Tibial artery (tissue), 4 donors: ENCODE results near the gene PFDN2.

ENCODE experiments used
- DNase-seq, 2 donors: peaks; one replicate each; pipeline ENCODE4 v3.0.0-alpha.2; 2019
- H3K27ac ChIP-seq, 2 donors: fragments of 200-600 bp; sonication (generic) in 1 of 2; 1 replicate in 1 of 2; 2 replicates in 1 of 2; pipeline ENCODE4 v1.5.1; 2018 to 2019; ENCODE audit warnings: mild to moderate bottlenecking in 1 of 2
- H3K27me3 ChIP-seq, 2 donors: fragments of 200-600 bp; sonication (generic) in 1 of 2; one replicate each; pipeline versions ENCODE4 v1.5.1 to v1.6.0; 2016 to 2019
- H3K36me3 ChIP-seq, 3 donors: fragments of 200-600 bp; sonication (generic) in 2 of 3; one replicate each; pipeline ENCODE4 v1.5.1; 2016 to 2019; ENCODE audit warnings: mild to moderate bottlenecking in 2 of 3
- H3K4me1 ChIP-seq, 4 donors: fragments of 200-600 bp; sonication (generic) in 2 of 4; 1 replicate in 3 of 4; 2 replicates in 1 of 4; pipeline ENCODE4 v1.5.1; 2016 to 2019
- H3K4me3 ChIP-seq, 2 donors: fragments of 200-600 bp; sonication (generic) in 1 of 2; 1 replicate in 1 of 2; 2 replicates in 1 of 2; pipeline ENCODE4 v1.5.1; 2018 to 2019; ENCODE audit warnings: mild to moderate bottlenecking in 2 of 2
- H3K9me3 ChIP-seq, 3 donors: fragments of 200-600 bp; sonication (generic) in 1 of 3; one replicate each; pipeline ENCODE4 v1.5.1; 2016 to 2019
- CTCF ChIP-seq, 2 experiments: fragments of 200-600 bp in 1 of 2; fragments of 450-650 bp in 1 of 2; IDR thresholded peaks; one replicate each; pipeline ENCODE4 v1.5.1; 2017 to 2019; ENCODE audit warnings: antibody characterized with exemption in 2 of 2, mild to moderate bottlenecking in 1 of 2, moderate library complexity in 1 of 2
- intact Hi-C: fragments of 100-400 bp; cut with DNase I; formaldehyde crosslinking; loops from one replicate; pipeline ENCODE4 v1.15.0; 2023; ENCODE audit warnings: low total_unique reads

Gene PFDN2

GRCh38 chr1:161111117-161111516, 6.7 kb downstream of the PFDN2 start:
- Histone ChIP-seq H3K4me1 (peaks cover 0 to 25% (median 12%) of the 10 kb centered on the region in 4 donors), H3K9me3 (no peaks in the 10 kb centered on the region), H3K27me3 (no peaks in the 10 kb centered on the region), H3K27ac (no peak overlapping the region), H3K36me3 (no peaks in the 10 kb centered on the region), H3K4me3 (no peak overlapping the region)
- TF ChIP-seq CTCF (IDR thresholded peaks at IDR 0.05): no peak
- intact Hi-C loops: no loop called here
- no peak for DNase-seq

- Histone ChIP-seq H3K27ac (no peak overlapping the region), H3K9me3 (no peaks in the 10 kb centered on the region), H3K4me1 (no peaks in the 10 kb centered on the region), H3K4me3 (no peak overlapping the region), H3K36me3 (peaks cover 4 to 17% (median 11%) of the 10 kb centered on the region in 3 donors), H3K27me3 (no peaks in the 10 kb centered on the region)
- DNase-seq: no peak
- TF ChIP-seq CTCF (IDR thresholded peaks at IDR 0.05): no peak
- intact Hi-C loops: no loop called here
These were observed 11.4 kb downstream of the PFDN2 start for GRCh38 chr1:161106431-161106830.

DNA sequence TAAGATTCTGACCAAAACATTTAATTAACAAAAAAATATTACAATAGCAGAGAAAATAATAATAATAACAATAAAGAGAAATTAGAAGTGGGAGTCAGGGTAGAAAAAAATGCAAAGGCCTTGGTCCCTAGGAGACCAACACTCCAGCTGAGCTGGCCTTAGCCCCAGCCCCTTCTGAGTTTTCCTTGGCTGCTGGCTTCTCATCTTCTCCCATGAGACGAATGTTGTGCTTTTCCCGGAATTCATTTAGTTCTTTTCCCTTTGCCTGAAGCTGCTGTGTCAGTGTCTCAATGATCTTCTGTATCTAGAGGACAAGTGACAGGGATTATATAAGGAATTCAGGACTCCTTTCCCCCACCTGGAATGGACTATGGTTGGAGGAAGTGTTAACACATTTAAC, 17.3 kb downstream of the PFDN2 start:
- no peaks in the 10 kb centered on the region for H3K9me3 ChIP-seq
- DNase-seq: peak in 1 of 2 donors; percentile 19
- intact Hi-C loops: no loop called here
- H3K4me1 ChIP-seq: peaks cover 0 to 18% (median 15%) of the 10 kb centered on the region in 4 donors
- H3K4me3 ChIP-seq: no peak overlapping the region
- no peak overlapping the region for H3K27ac ChIP-seq
- TF ChIP-seq CTCF (IDR thresholded peaks at IDR 0.05): no peak
- H3K36me3 ChIP-seq: peaks cover 9 to 37% (median 16%) of the 10 kb centered on the region in 3 donors
- H3K27me3 ChIP-seq: no peaks in the 10 kb centered on the region

DNA sequence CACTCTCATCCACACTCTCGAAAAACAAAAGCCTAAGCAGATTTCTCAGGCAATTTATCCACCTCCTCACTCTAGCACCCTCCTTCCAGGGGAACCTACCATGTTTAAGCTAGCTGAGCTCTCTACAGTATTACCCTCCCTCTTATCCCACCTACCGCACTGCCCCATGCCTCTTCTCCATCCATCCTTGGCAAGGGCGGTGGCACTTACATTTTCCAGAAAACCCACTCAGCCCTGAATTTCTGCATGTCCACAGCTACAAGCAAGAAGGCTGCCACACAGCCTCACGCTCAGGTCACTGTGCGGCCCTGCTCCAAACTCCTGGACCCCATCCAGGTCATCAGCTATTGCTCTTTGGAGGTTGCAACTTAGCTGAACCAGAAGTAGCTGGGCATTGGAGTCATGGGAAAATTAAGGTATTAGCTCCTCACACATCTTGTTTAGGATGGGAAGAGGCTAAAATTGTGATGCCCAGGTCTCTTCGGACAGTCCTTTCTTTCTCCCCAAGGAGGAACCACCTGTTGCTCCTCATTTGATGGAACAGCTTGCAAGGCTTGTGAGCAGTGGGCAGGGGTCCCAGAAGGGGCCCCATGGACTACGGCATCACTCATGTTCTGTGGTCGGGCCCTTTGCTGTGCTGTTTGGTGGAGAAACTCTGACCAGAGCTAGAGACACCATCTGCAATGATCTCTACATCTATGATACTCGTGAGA, 18.6 kb downstream of the PFDN2 start:
- DNase-seq: no peak
- peak overlapping the region; percentile 63 to 76 for H3K4me3 ChIP-seq
- H3K27ac ChIP-seq: peak overlapping the region; percentile 66 to 72
- peaks cover 0 to 18% (median 15%) of the 10 kb centered on the region in 4 donors for H3K4me1 ChIP-seq
- no peaks in the 10 kb centered on the region for H3K27me3 ChIP-seq
- TF ChIP-seq CTCF (IDR thresholded peaks at IDR 0.05): no peak
- intact Hi-C loops: loop anchor here (10.0 kb wide), 1 partner anchor 104 kb away; no protein-coding TSS in a partner anchor
- H3K36me3 ChIP-seq: peaks cover 9 to 37% (median 16%) of the 10 kb centered on the region in 3 donors
- H3K9me3 ChIP-seq: no peaks in the 10 kb centered on the region

DNA sequence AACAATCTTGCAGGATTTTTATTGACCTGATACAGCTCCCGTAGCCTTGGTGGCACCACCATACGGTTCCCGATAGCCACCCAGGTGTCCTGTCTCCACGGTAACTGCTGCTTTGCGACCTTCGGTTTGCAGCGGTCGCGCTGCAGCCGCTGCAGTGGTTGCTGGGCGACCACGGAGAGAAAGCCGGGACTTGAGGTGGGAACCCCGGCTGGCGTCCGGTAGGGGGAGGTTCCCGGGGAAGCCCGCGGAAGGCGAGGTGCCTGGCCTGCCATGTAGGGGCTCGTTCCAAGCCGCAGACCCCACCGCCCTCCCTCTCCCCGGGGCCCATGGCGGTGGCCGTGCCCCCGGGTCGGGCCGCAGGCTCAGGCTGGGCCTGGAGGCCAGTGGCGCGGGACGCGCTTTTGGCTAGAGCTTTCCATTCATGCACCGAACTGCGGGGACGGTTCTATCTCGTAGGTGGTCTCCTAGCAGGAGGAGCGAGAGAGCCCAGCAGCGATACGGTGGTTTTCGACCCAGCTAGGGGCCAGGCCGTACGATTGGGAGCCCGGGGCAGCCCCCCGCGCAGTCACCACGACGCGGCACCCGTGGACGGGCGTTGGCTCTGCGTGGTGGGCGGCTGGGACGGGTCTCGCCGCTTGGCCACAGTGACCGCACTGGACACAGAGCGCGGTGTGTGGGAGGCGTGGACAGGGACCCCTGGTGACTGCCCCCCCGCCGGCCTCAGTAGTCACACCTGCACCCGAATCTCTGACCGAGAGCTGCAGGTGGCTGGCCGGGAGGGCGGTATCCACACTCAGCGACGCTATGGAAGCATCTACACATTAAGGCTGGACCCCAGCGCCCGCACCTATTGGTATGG, 19.4 kb downstream of the PFDN2 start, which contains the start of gene KLHDC9:
TSS of gene KLHDC9 (plus strand) at position 152 of the 859 bp plus-strand sequence. CDS start at position 327, 175 bp downstream.
- Histone ChIP-seq H3K9me3 (no peaks in the 10 kb centered on the region), H3K4me3 (peak within 1 kb of the TSS; percentile 63 to 76), H3K36me3 (peaks cover 9 to 37% (median 16%) of the 10 kb centered on the region in 3 donors), H3K4me1 (peaks cover 0 to 18% (median 15%) of the 10 kb centered on the region in 4 donors), H3K27me3 (no peaks in the 10 kb centered on the region), H3K27ac (peak within 1 kb of the TSS; percentile 66 to 72)
- no peak for TF ChIP-seq CTCF (IDR thresholded peaks at IDR 0.05)
- intact Hi-C loops: loop anchor here (10.0 kb wide), 1 partner anchor 104 kb away; no protein-coding TSS in a partner anchor
- DNase-seq: peak; percentile 68 to 83
